ENCODE measurements around the gene KCNJ15. TPM values are rescaled to one million over a fixed set of nuclear protein-coding genes. Genes with fewer than 3 reads are reported as not detected.

KCNJ15 gene
- total RNA-seq, 2 donors from 2014 or later = 23.1 to 27.5 TPM

DNA sequence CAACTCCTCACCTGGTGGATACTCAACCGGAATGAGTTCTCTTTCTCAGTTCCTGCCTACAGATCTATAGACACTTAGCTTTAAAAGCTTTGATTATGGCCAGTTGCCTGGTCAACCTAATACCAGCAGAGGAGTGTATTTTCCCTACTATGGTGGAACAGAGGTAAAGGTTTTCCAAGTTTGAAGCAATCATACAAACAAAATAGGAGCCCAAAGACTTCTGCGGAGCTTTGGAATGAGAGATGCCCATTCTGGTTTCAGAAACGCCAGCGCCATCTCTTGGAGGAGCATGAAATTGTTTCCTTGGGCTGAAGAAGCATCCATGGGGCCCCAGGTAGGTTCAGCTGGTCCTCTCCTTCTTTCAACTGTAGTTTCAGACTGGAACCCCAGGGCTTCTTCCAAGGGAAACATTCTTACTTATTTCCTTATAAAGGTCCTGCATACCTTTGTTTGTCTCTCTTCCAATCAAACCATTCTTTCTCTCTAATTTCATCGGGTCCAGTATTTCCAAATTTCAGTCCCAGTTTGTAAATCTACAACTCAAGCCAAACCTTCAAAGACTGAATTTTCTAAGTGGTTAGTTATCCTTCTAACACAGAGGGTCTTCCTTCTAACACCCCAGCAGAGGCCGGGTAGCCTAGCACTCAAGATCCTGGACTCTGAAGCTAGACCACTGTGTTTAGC is 95.9 kb downstream of the KCNJ15 start:
- Histone ChIP-seq H3K4me3 (no peak overlapping the region), H3K9me3 (no peaks in the 10 kb centered on the region), H3K36me3 (replicated peaks in 1 of 2; ENCODE audit: insufficient read depth in 1 of 2, low read depth in 2 of 2) (no peaks in the 10 kb centered on the region), H3K27me3 (no peaks in the 10 kb centered on the region), H3K4me1 (no peaks in the 10 kb centered on the region), H3K27ac (peak overlapping the region in 1 of 4 donors; percentile 19)
- 30 to 33% methylated on average over 6 of the region's 6 CpGs for WGBS, 2 donors
- DNase-seq (peak; percentile 61 to 72 (median 66)), ATAC-seq (peak; percentile 72)
- intact Hi-C loops (cut with DNase I) = loop anchor here (5.0 kb wide), 1 partner anchor 130 kb away; no protein-coding TSS in a partner anchor
- TF ChIP-seq, protein P1, sequence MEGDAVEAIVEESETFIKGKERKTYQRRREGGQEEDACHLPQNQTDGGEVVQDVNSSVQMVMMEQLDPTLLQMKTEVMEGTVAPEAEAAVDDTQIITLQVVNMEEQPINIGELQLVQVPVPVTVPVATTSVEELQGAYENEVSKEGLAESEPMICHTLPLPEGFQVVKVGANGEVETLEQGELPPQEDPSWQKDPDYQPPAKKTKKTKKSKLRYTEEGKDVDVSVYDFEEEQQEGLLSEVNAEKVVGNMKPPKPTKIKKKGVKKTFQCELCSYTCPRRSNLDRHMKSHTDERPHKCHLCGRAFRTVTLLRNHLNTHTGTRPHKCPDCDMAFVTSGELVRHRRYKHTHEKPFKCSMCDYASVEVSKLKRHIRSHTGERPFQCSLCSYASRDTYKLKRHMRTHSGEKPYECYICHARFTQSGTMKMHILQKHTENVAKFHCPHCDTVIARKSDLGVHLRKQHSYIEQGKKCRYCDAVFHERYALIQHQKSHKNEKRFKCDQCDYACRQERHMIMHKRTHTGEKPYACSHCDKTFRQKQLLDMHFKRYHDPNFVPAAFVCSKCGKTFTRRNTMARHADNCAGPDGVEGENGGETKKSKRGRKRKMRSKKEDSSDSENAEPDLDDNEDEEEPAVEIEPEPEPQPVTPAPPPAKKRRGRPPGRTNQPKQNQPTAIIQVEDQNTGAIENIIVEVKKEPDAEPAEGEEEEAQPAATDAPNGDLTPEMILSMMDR (IDR thresholded peaks at IDR 0.05) = peak; percentile 61 to 76 (median 68)
- TF ChIP-seq POLR2A (IDR thresholded peaks at IDR 0.05) = no peak

DNA sequence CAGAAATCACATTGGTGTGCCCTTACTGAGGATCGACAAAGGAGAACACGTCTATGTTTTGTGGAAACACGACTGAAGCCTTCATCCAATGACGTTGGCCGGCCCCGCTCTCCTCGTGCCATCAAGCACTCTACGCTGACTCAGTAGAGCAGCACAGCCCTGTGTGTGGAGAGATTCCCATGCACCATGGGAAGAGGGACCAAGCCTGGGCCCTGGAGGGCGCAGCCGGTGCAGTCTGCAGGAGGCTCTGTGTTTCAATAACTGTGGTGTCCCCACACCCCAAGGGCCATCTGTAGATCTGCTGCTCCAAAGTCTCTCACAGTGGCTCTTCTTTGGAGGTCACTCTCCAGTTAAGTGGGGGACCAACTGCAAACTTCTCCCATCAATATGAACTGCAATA is 97.4 kb downstream of the KCNJ15 start:
- Histone ChIP-seq H3K27ac (no peak overlapping the region), H3K27me3 (no peaks in the 10 kb centered on the region), H3K9me3 (no peaks in the 10 kb centered on the region), H3K4me1 (no peaks in the 10 kb centered on the region), H3K36me3 (replicated peaks in 1 of 2; ENCODE audit: insufficient read depth in 1 of 2, low read depth in 2 of 2) (no peaks in the 10 kb centered on the region), H3K4me3 (no peak overlapping the region)
- TF ChIP-seq POLR2A (IDR thresholded peaks at IDR 0.05) = no peak
- TF ChIP-seq, protein P1 (IDR thresholded peaks at IDR 0.05) = no peak
- ATAC-seq (no peak), DNase-seq (no peak)
- intact Hi-C loops (cut with DNase I) = loop anchor here (5.0 kb wide), 1 partner anchor 132 kb away; no protein-coding TSS in a partner anchor
- 70 to 76% methylated on average over 10 of the region's 10 CpGs for whole genome bisulfite sequencing, 2 donors

DNA sequence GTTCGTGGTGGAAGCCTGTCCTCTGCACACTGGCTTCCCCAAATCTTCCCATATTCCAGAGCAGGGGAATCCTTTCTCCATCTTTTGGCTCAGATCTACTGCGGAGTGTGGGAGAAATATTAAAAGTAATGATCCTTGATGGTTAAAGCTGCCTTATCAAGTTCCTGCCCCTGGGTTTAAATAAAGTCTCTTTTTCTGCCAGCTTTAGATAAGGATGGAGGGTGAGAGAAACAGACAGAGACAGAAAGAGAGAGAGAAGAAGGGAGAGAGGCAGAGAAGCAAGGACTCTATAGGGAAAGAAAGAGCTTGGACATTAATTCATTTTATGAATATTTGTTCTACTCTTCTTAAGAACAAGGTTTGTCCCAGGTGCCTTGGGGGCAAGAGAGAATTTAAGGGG is 98.0 kb downstream of the KCNJ15 start:
- no peaks in the 10 kb centered on the region for H3K9me3 ChIP-seq
- no peaks in the 10 kb centered on the region for H3K4me1 ChIP-seq
- no peak for ATAC-seq
- no peaks in the 10 kb centered on the region for H3K36me3 ChIP-seq (replicated peaks in 1 of 2; ENCODE audit: insufficient read depth in 1 of 2, low read depth in 2 of 2)
- no peak for DNase-seq
- TF ChIP-seq, protein P1 (IDR thresholded peaks at IDR 0.05) = no peak
- no peak for TF ChIP-seq POLR2A (IDR thresholded peaks at IDR 0.05)
- intact Hi-C loops (cut with DNase I) = loop anchor here (5.0 kb wide), 2 partner anchors 132 to 197 kb away; no protein-coding TSS in a partner anchor
- H3K4me3 ChIP-seq = no peak overlapping the region
- H3K27me3 ChIP-seq = no peaks in the 10 kb centered on the region
- WGBS, 2 donors = 48 to 54% methylated on average over 2 of the region's 2 CpGs
- no peak overlapping the region for H3K27ac ChIP-seq

DNA sequence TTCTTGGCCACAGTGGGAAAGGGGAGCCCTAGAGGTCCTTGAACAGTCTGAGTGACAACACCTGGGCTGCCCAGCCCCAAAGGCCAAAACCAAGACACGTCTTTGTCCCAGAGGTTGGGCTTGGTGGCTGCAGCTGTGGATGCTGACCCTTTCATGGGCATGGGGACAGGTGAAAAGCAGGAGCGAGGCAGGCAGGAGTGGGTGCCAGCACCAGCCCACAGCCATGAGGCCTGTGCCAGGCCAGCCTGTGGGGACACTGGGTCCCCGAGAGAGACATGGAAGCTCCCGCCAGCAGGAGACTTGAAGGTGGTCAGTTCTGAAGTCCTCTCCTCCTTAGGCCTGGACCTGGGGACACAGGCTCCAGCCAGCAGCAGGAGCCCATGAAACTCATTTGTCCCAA is 98.6 kb downstream of the KCNJ15 start:
- no peak overlapping the region for H3K4me3 ChIP-seq
- no peaks in the 10 kb centered on the region for H3K36me3 ChIP-seq (replicated peaks in 1 of 2; ENCODE audit: insufficient read depth in 1 of 2, low read depth in 2 of 2)
- 77 to 89% methylated on average over 4 of the region's 4 CpGs for WGBS, 2 donors
- DNase-seq (no peak), ATAC-seq (no peak)
- H3K4me1 ChIP-seq = no peaks in the 10 kb centered on the region
- H3K9me3 ChIP-seq = no peaks in the 10 kb centered on the region
- intact Hi-C loops (cut with DNase I) = loop anchor here (5.0 kb wide), 1 partner anchor 198 kb away; no protein-coding TSS in a partner anchor
- H3K27ac ChIP-seq = no peak overlapping the region
- TF ChIP-seq, protein P1 (IDR thresholded peaks at IDR 0.05) = no peak
- no peak for TF ChIP-seq POLR2A (IDR thresholded peaks at IDR 0.05)
- H3K27me3 ChIP-seq = no peaks in the 10 kb centered on the region

All from body of pancreas (tissue), 4 donors.